Glutamatergic neuron (in vitro differentiated cells): Measurements from ENCODE around the gene FAM98A. TPM values are rescaled to one million over a fixed set of nuclear protein-coding genes. Genes with fewer than 3 reads are reported as not detected.
A peak's percentile ranks its signal among the peaks of the same experiment; 100 is the strongest.

Source experiments
- DNase-seq: peaks from one replicate; pipeline ENCODE4 v3.0.0; 2022
- H3K27ac Mint-ChIP-seq: one replicate; pipeline ENCODE4 v1.8.0; 2020; ENCODE audit warnings: mild to moderate bottlenecking, mixed read lengths, inconsistent platforms; ENCODE audit not compliant: unreplicated experiment
- H3K27me3 Mint-ChIP-seq: one replicate; pipeline ENCODE4 v1.8.0; 2020; ENCODE audit warnings: mild to moderate bottlenecking, moderate library complexity, mixed read lengths, inconsistent platforms; ENCODE audit not compliant: unreplicated experiment
- H3K36me3 Mint-ChIP-seq: one replicate; pipeline ENCODE4 v1.8.0; 2020; ENCODE audit warnings: mild to moderate bottlenecking, mixed read lengths, inconsistent platforms; ENCODE audit not compliant: unreplicated experiment
- H3K4me1 Mint-ChIP-seq: one replicate; pipeline ENCODE4 v1.8.0; 2020; ENCODE audit warnings: mild to moderate bottlenecking, low read depth, mixed read lengths, inconsistent platforms; ENCODE audit not compliant: unreplicated experiment
- H3K4me3 Mint-ChIP-seq: one replicate; pipeline ENCODE4 v1.8.0; 2020; ENCODE audit warnings: mild to moderate bottlenecking, mixed read lengths, inconsistent platforms; ENCODE audit not compliant: unreplicated experiment
- H3K9me3 Mint-ChIP-seq: one replicate; pipeline ENCODE4 v1.8.0; 2020; ENCODE audit warnings: mild to moderate bottlenecking, moderate library complexity, mixed read lengths, inconsistent platforms; ENCODE audit not compliant: unreplicated experiment
- CTCF ChIP-seq: fragments of 200-600 bp; sonication (generic); IDR thresholded peaks from one replicate; pipeline ENCODE4 v1.5.0; 2021; ENCODE audit not compliant: partially characterized antibody, unreplicated experiment
- long read RNA-seq: library from polyadenylated mRNA; unstranded; transcript quantifications from one replicate; pipeline ENCODE4 v2.0.0, GENCODE V29; 2020; ENCODE audit not compliant: unreplicated experiment
- total RNA-seq: library from RNA; stranded (reverse); fragmentation: NEBNext Ultra II Directional; extraction: Animal tissue kit (Norgen Biotek cat#: 25700); gene quantifications from one replicate; pipeline ENCODE4 v1.2.1, GENCODE V29; 2021; ENCODE audit not compliant: unreplicated experiment

FAM98A gene
- 38.9 TPM for total RNA-seq
- long read RNA-seq, transcript FAM98A-201 (8 exons, 2,816 nt) = major isoform, 5 of 12 reads
- long read RNA-seq, partial matches to known transcripts = 6 of 12 reads
- long read RNA-seq, other reads (novel, unspliced or antisense) = 1 of 12 reads

- peak; percentile 100 for DNase-seq
- no peaks in the 10 kb centered on the region for H3K36me3 Mint-ChIP-seq
- H3K4me3 Mint-ChIP-seq = peak within 1 kb of the TSS; percentile 99
- H3K27me3 Mint-ChIP-seq = peaks cover 6% of the 10 kb centered on the region
- peak within 1 kb of the TSS; percentile 98 for H3K27ac Mint-ChIP-seq
- H3K9me3 Mint-ChIP-seq = peaks cover 10% of the 10 kb centered on the region
- peak; percentile 15 for TF ChIP-seq CTCF
- peaks cover 9% of the 10 kb centered on the region for H3K4me1 Mint-ChIP-seq
Observed at GRCh38 chr2:33599175-33599942, at the start of gene FAM98A. TSS of gene FAM98A (minus strand) at chr2:33599299. CDS start at chr2:33599221, 78 bp downstream.

GRCh38 chr2:33645861-33646260, 46.8 kb upstream of the FAM98A start:
- no peak for TF ChIP-seq CTCF
- no peak overlapping the region for H3K4me3 Mint-ChIP-seq
- DNase-seq = no peak
- no peaks in the 10 kb centered on the region for H3K4me1 Mint-ChIP-seq
- peaks cover 2% of the 10 kb centered on the region for H3K27me3 Mint-ChIP-seq
- peaks cover 5% of the 10 kb centered on the region for H3K36me3 Mint-ChIP-seq
- H3K27ac Mint-ChIP-seq = no peak overlapping the region
- no peaks in the 10 kb centered on the region for H3K9me3 Mint-ChIP-seq

DNA sequence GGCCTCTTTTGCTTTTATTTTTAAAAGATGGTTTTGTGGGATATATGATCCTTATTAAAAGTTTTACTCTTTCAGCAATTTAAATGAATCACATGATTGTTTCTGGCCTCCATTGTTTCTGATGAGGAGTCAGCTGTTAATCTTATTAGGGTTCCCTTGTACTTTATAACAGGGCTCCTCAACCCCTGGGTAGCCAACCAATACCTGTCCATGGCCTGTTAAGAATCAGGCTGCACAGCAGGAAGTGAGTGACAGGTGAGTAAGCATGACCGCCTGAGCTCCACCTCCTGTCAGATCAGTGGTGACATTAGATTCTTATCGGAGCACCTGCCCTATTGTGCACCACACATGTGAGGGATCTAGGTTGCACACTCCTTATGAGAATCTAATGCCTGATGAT, 45.1 kb upstream of the FAM98A start:
- Mint-ChIP-seq H3K27me3 (peaks cover 2% of the 10 kb centered on the region), H3K9me3 (no peaks in the 10 kb centered on the region)

DNA sequence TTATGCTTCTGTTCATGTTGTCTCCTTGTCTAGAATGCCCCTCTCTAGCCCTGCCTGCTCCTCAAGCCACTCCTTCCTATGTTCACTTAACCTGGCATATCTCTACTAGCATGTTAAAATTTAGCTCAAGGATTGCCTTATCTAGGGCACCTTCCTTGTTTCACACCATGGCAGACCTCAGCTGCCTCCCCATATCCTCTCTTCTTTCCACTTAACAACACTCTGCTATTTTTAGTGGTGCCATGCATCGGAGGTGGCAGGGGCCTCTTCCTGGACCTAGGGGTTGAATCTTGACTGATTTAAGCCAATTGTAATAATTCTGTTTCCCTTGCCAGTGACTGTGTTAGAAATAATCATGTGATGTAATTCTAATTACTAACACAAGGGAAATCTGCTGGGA, 36.9 kb upstream of the FAM98A start:
- Mint-ChIP-seq H3K36me3 (no peaks in the 10 kb centered on the region), H3K27ac (no peak overlapping the region), H3K4me1 (peaks cover 5% of the 10 kb centered on the region), H3K9me3 (peaks cover 4% of the 10 kb centered on the region), H3K4me3 (no peak overlapping the region), H3K27me3 (peaks cover 3% of the 10 kb centered on the region)
- no peak for TF ChIP-seq CTCF
- DNase-seq = no peak

More for the DNA sequence above, 45.1 kb upstream of the FAM98A start:
- no peak for DNase-seq
- no peak overlapping the region for H3K27ac Mint-ChIP-seq
- no peak overlapping the region for H3K4me3 Mint-ChIP-seq
- H3K36me3 Mint-ChIP-seq = peaks cover 5% of the 10 kb centered on the region
- H3K4me1 Mint-ChIP-seq = no peaks in the 10 kb centered on the region
- TF ChIP-seq CTCF = no peak
